ENCODE data around the gene DENND1A. TPM values are rescaled to one million over a fixed set of nuclear protein-coding genes. Genes with fewer than 3 reads are reported as not detected.

DENND1A gene
- total and polyA plus RNA-seq, 4 donors: 7.9 to 22.0 (median 13.9) TPM

GRCh38 chr9:123972618-123973017 lies 42.7 kb upstream of the DENND1A start:
- 96% methylated on average over 8 of the region's 8 CpGs for WGBS
- Histone ChIP-seq H3K4me1 (ENCODE audit: control insufficient read depth in 4 of 4, insufficient read depth in 4 of 4, low read length in 3 of 4) (no peaks in the 10 kb centered on the region), H3K9ac (ENCODE audit: low read depth in 1 of 2, low read length in 2 of 2) (no peak overlapping the region), H3K9me3 (ENCODE audit: control insufficient read depth in 4 of 4, low read length in 3 of 4) (no peaks in the 10 kb centered on the region), H3K4me3 (ENCODE audit: low read depth in 1 of 3, low read length in 3 of 3) (no peak overlapping the region), H3K36me3 (ENCODE audit: control insufficient read depth in 4 of 4, insufficient read depth in 3 of 4, low read depth in 1 of 4, low read length in 3 of 4) (no peaks in the 10 kb centered on the region), H3K27ac (ENCODE audit: low read depth in 1 of 2, low read length in 2 of 2) (no peak overlapping the region), H3K27me3 (ENCODE audit: control insufficient read depth in 4 of 4, insufficient read depth in 4 of 4, low read length in 3 of 4) (no peaks in the 10 kb centered on the region)
- TF ChIP-seq RAD21 (IDR thresholded peaks at IDR 0.05): no peak
- no peak for TF ChIP-seq REST (IDR thresholded peaks at IDR 0.05)
- TF ChIP-seq ATF3 (IDR thresholded peaks at IDR 0.05): no peak
- TF ChIP-seq ZBTB33 (IDR thresholded peaks at IDR 0.05): no peak
- no peak for TF ChIP-seq JUND (IDR thresholded peaks at IDR 0.05)
- no peak for TF ChIP-seq HNF4G (IDR thresholded peaks at IDR 0.05)
- no peak for TF ChIP-seq YY1 (IDR thresholded peaks at IDR 0.05)
- no peak for TF ChIP-seq EGR1 (IDR thresholded peaks at IDR 0.05; ENCODE audit: low read depth in 2 of 2)
- TF ChIP-seq MAX (IDR thresholded peaks at IDR 0.05): no peak
- no peak for TF ChIP-seq SP1 (IDR thresholded peaks at IDR 0.05)
- TF ChIP-seq CTCF (IDR thresholded peaks at IDR 0.05; ENCODE audit: low read depth, low read length, missing input control): no peak
- no peak for TF ChIP-seq TAF1 (conservative IDR thresholded peaks at IDR 0.05)
- TF ChIP-seq FOXA2 (IDR thresholded peaks at IDR 0.05): no peak
- no peak for TF ChIP-seq RXRA (IDR thresholded peaks at IDR 0.05)
- DNase-seq (ENCODE audit: low spot score): no peak

- no peak for DNase-seq (ENCODE audit: low spot score)
- Histone ChIP-seq H3K9ac (ENCODE audit: low read depth in 1 of 2, low read length in 2 of 2) (no peak overlapping the region), H3K4me3 (ENCODE audit: low read depth in 1 of 3, low read length in 3 of 3) (no peak overlapping the region), H3K4me1 (ENCODE audit: control insufficient read depth in 4 of 4, insufficient read depth in 4 of 4, low read length in 3 of 4) (no peaks in the 10 kb centered on the region), H3K27me3 (ENCODE audit: control insufficient read depth in 4 of 4, insufficient read depth in 4 of 4, low read length in 3 of 4) (no peaks in the 10 kb centered on the region), H3K27ac (ENCODE audit: low read depth in 1 of 2, low read length in 2 of 2) (no peak overlapping the region), H3K36me3 (ENCODE audit: control insufficient read depth in 4 of 4, insufficient read depth in 3 of 4, low read depth in 1 of 4, low read length in 3 of 4) (no peaks in the 10 kb centered on the region), H3K9me3 (ENCODE audit: control insufficient read depth in 4 of 4, low read length in 3 of 4) (no peaks in the 10 kb centered on the region)
- TF ChIP-seq MAX (IDR thresholded peaks at IDR 0.05): no peak
- no peak for TF ChIP-seq ATF3 (IDR thresholded peaks at IDR 0.05)
- no peak for TF ChIP-seq FOXA1 (IDR thresholded peaks at IDR 0.05)
- no peak for TF ChIP-seq EGR1 (IDR thresholded peaks at IDR 0.05; ENCODE audit: low read depth in 2 of 2)
- no peak for TF ChIP-seq TAF1 (conservative IDR thresholded peaks at IDR 0.05)
- TF ChIP-seq HNF4G (IDR thresholded peaks at IDR 0.05): no peak
- no peak for TF ChIP-seq HNF4A (conservative IDR thresholded peaks at IDR 0.05)
- no peak for TF ChIP-seq FOXA2 (IDR thresholded peaks at IDR 0.05)
- TF ChIP-seq GABPA (IDR thresholded peaks at IDR 0.05 in 1 of 2, conservative IDR thresholded peaks at IDR 0.05 in 1 of 2): no peak
- no peak for TF ChIP-seq SP1 (IDR thresholded peaks at IDR 0.05)
- TF ChIP-seq YY1 (IDR thresholded peaks at IDR 0.05): no peak
- TF ChIP-seq RXRA (IDR thresholded peaks at IDR 0.05): no peak
- TF ChIP-seq REST (IDR thresholded peaks at IDR 0.05): no peak
Measured at GRCh38 chr9:123967323-123967722, 37.4 kb upstream of the DENND1A start.
